GM19395 (cell line): Measurements from ENCODE around the gene PTPA.
"Not testable (repeated sequence)": the region's sequence is repeated elsewhere in the genome, so short reads cannot be mapped to it uniquely, and the experiment has no call there.

Source experiments
- ATAC-seq: cut with Tn5 transposase; IDR thresholded peaks from one replicate; pipeline ENCODE4 v1.9.1; 2021; ENCODE audit warnings: mild to moderate bottlenecking, moderate library complexity; ENCODE audit not compliant: unreplicated experiment

PTPA gene

DNA sequence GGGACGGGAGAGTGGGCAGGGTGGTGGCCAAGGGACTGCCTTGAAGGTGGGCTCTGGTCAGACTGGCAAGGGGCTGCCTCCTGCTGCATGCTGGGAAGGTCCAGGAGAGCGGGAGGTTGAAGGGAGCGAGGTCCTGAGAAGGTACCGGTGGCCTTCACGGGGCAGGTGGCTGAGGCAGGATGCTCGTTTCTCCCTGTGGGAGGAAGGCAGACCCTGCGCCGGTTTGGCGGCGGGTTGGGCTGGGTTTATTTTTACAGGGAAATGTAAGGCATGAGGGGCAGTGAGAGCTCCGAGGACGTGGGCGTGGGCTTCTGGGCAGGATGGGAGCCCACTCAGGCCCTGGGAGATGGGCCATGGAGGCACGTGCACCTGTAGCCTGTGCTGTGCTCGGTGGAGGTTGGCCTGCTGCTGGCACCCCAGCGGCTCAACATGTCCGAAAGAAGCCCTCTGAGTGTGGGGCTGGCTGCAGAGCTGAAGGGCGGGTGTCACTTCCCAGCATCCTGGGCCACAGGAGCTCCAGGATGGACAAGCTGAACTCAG is 39.5 kb downstream of the PTPA start:
- ATAC-seq: no peak

DNA sequence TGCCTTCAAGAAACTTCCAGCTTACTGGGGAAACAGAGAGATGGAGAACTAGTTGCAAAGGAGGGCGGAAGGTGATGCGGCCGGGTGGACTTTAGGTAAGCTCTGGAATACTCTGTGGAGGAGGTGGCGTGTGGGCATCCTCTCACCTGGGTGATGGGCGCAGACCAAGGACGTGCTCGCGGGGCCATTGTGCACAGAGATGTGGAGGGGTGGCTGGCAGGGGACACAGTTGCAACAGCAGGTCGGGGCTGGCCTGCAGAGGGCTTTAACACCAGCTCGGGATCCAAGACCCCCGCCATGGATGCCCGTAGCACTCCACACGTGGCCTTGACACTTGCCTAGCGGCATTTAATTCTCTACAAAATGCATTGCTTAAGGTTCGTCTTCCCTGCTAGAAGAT is 40.3 kb downstream of the PTPA start:
- ATAC-seq: no peak

DNA sequence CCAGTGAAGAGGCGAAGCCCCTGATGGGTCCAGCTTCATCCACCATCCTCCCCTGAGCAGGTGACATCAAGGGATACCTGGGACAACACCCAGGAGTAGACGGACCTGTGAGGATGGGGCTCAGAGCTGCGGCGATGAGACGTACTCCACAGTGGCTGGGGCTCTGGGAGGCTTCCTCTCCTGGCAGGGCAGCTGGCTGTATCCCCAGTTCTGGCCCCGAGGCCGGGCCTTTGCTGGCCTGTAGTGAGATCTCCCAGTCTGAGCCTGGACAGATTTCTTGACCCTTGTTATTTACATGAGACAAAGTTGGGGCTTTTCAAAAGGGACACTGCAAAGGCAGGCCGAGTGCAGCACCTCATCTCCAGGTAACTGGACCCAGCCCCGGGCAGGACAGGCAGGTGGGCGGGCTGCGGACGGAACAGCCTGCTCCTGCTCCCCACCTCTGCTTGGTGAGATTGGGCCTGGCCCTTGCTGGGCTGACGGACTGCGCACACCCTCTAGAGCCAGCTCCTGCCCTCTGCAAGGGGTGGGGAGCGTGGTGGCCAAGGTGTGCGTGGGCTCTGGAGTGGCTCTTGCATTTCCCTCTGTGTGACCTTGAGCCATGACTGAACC is 43.8 kb downstream of the PTPA start:
- no peak for ATAC-seq

DNA sequence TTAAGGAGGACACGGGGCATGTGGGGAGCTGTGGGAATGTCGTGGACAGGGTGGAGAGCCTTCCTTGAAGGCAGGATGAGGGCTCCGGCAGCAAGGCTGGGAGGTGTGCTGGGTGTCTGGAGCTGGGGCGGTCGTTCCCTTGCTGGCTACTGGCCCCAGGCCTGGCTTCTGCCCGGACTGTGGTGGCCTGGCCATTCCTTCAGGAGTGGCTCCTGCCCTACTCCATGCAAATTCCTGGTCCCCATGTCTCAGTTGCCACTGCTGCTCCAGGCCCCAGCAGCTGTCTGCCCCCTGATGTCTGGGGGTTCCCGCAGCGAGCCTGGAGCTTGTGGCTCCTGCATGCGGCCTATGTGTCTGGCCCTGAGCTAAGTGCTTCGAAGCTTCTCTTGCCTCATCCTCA is 44.9 kb downstream of the PTPA start:
- no peak for ATAC-seq

DNA sequence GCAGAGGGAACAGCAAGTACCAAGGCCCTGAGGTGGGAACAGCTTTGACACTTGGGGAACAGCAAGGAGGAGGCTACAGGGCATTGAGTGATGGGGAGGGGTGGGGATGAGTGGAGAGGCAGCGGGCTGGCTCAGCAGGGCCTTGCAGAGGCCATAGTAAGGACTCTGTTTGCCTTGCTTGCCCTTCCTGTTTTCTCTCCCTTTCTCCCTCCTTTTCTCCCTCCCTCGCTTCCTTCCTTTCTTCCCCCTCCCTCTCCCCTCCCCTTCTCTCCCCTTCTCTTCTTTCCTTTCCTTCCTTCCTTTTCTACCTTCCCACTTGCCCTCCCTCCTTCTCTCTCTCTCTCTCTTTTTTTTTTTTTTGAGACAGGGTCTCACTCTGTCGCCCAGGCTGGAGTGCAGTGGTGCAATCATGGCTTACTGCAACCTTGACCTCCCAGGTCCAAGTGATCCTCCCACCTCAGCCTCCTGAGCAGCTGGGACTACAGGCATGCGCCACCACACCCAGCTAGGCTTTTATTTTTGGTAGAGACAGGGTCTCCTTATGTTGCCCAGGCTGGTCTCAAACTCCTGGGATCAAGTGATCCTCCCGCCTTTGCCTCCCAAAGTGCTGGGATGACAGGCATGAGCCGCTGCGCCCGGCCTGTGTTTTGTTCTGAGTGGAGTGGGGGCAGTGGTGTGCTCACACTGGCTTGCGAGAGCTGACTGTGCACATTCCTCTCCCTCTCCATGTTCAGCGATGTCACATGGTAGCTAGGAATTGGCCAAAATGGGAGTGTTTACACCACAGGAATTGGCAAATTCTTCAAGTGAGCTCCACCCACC is 49.7 kb downstream of the PTPA start:
- ATAC-seq: no peak

DNA sequence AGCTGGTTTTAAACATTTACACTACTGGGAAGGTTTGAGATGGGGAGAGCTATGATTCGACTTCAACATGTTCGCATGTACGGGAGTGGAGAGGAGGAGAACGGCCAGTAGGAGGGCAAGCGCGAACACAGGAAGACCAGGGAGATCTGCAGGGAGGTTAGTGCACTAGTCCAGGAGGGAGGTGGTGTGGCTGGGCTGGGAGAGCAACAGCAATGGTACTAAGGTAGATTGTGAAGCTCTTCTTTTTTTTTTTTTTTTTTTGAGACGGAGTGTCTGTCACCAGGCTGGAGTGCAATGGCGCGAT is 50.3 kb downstream of the PTPA start:
- no peak for ATAC-seq

DNA sequence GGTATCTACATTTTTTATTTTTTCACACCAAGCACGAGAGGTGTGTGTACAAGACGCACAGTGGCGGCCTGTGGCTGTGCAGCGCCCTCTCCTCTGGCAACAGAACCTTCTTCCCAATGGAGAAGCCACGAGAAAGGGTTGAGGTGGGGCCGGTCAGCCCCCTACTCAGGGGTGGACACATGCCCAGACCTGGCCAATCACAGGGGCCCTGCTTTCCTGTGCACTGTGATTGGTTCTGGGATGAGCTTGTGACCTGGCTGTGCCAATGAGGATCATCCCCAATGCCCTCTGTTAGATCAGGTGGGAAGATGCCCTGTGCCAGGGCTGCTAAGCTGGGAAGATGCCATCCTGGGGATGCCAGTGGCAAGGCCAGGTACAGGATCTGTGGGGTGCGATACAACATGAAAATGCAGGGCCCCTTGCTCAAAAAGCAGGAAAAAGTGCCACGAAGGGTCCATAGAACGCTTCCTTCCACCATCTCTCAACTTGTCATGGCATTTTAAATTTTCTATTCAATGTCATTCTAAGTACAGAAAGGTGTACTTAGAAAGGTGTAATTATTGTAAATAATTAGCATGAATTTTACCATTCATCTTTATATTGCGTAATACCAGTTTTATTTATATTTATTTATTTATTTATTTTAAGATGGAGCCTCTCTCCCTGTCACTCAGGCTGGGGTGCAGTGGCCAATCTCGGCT is 51.4 kb downstream of the PTPA start:
- ATAC-seq: no peak

DNA sequence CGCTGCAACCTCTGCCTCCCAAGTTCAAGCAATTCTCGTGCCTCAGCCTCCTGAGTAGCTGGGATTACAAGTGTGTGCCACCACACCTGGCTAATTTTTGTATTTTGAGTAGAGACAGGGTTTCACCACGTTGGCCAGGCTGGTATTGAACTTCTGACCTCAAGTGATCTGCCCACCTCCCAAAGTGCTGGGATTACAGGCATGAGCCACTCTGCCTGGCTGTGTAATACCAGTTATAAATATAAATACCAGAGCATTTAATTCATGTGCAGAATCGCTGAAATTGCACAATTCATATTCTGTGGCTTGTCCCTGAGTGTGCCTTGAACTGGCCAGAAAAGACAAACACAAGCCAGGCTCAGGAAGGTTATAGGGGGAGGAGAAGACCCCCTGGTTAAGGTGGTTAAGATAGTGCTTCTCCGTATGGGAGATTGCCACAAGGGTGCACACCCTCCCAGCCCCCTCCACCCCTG is 52.0 kb downstream of the PTPA start:
- ATAC-seq: not testable (repeated sequence)

DNA sequence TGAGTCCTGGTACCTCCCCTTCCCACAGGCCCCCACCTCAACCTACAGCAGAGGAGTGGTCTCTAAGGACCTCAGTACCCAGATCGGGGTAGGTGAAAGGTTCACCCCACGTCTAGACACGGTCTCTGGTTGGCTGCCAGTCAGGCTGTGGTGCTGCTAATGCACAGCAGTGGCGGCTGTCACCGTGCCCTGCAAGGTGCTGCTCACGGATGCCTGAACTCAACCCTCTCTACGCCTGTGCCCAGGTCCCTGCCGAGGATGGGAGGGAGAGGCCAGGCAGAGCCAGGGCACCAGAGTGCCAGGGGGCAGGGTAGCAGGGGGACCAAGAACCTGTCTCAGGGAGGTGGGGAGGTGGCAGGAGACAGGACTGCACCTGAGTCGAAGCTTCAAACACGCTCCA is 52.5 kb downstream of the PTPA start:
- ATAC-seq: no peak

DNA sequence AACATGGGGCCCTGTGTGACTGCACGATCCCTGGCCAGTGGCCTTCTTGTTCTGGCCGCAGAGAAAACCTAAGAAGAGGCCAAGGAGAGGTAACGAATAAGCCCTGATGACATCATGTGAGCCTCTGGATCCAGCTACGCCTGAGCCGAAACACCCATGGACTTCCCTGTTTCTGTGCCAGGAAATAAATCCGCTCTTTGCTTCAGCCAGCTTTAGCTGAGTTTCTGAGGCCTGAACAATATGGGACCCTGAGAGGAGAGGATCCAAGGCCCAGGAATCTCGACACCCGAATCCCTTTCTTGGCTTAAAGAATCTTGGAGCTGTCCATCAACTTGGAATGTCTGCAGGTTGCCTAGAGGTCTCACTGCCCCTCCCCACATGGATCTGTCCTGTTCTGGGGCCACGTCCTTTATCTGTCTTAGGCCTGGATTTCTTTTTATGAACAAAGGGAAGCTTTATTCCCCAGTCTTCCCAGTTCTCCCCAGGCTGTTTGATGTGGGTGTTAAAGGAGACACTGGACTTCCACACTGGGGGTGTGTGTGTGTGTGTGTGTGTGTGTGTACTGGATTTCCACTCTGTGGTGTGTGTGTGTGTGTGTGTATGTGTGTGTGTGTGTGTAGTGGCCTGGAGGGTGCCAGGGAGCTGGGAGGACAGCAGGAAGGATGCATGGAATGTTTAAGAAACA is 53.2 kb downstream of the PTPA start:
- no peak for ATAC-seq

DNA sequence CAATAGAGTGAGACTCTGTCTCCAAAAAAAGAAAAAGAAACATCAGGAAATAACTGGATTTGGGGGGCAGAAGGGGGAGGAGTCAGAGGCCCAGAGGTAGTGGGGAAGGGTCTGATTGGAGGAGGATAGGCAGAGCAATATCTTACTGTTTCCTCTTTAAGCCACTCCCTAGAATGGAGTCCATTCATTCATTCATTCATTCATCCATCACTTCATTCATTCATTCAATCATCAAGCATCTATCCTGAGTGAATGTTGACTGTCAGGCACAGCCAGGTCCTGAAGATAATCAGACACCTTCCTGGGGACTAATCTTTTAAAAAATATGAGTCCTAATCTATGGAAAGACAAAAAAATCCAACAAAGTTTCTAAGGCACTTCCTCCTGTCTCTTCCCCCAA is 54.0 kb downstream of the PTPA start:
- ATAC-seq: no peak

DNA sequence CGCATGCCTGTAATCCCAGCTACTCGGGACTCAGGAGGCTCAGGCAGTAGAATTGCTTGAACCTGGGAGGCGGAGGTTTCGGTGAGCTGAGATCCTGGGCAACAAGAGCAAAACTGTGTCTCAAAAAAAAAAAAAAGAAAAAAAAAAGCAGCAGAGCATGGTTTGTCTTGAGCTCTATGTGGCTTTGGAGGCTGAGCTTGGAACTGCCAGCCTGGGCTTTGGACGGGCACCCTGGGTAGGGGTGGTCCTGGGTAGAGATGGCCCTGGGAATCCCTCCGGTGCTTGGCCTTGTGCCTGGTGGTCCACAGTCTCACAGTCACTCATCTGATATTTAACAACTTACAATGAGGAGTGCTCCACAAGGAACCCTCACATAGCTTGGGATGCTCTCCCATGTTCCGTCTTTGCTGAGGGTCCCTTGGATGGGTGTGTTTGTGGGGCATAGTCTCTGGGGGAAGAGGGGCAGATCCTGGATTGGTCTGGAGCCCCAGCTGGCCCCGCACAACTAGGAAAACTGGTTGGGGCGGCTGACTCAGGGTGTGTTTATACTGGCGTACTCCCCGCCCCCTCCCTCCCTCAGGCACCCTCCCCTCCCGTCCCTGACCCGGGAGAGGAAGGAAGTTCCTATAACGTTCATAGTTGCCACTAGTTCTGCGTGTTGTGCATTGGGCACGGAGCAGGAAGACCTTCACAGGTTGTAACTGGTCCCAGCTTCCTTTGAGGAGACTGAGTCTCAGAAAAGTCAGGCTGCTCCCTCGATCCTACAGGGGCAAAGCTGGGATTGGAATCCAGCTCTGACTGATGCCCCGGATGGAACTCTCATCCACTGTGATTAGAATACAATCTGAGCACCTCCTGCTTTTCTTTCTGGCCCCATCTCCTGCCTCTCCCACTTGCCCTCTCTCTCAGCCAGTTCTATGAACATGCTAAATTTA is 55.7 kb downstream of the PTPA start:
- ATAC-seq: no peak

DNA sequence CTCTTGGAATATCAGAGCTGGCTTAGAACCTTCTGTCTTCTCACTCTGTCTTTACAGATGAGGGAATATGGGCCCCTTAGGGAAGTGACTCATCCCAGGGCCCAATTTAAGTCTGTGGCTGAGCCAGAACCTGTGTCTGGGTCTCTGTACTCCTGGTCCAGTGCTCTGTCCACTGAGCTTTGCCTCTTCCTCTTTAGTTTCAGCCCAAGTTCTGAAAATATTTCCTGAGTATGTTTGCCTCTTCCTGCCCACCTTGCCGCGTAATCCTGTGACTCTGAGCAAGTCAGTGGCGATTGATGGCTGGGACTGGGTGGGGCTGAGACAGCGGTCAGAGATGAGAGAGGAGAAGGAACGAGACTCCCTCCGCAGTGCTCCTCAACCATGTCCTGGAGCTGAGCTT is 59.0 kb downstream of the PTPA start:
- no peak for ATAC-seq

DNA sequence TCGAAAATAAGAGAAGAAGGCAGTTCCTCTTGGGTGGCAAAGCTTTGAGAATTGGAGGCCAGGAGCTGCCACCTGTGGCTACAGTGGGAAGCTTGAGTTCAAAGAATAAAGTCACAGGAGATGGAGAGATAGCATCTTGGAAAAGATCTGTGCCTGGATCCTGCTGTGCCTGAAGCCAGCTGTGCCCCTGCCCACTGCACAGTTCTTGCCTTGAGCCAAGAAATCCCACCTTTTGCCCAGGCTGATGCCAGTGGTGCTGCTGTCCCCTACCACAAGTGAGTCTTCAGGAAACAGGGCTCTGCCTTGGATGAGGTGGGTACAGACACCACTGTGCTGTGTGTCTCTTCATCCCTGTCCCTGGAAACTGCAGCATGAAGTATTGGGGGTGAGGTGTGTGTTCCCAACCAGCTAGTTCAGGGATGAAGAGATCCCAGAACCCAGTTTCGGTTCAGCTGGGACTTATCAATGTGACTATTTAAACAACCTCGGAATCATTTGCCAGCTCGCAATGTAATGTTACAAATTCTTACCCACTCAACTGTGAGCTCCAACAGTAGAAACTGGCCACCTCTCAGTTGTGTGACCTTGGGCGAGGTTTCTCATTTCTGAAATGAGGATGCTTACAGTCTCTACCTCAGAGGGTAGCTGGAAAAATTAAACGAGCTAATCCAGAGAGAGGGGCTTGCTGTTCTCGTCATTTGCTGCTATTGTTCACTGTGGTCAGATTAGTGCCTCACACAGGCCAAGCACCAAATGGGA is 61.0 kb downstream of the PTPA start:
- ATAC-seq: no peak

DNA sequence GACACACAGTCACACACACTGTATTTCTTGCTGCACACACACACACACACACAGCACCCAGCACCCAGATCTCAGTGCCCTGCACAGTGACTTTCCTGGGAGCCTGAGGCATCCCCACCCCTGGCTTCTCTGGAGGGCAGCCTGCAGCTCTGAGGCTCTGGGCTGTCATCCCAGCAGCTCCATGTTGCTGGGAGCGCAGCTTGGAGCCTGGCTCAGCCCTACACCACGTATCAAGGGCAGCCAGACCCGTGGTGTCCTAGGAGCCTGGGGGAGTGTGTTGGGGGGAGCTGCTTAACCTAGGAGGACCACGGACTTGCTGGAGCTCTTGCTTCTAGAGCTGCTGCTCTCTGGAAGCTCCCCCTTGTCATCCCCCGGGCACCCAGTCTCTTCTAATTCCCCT is 61.6 kb downstream of the PTPA start:
- no peak for ATAC-seq

DNA sequence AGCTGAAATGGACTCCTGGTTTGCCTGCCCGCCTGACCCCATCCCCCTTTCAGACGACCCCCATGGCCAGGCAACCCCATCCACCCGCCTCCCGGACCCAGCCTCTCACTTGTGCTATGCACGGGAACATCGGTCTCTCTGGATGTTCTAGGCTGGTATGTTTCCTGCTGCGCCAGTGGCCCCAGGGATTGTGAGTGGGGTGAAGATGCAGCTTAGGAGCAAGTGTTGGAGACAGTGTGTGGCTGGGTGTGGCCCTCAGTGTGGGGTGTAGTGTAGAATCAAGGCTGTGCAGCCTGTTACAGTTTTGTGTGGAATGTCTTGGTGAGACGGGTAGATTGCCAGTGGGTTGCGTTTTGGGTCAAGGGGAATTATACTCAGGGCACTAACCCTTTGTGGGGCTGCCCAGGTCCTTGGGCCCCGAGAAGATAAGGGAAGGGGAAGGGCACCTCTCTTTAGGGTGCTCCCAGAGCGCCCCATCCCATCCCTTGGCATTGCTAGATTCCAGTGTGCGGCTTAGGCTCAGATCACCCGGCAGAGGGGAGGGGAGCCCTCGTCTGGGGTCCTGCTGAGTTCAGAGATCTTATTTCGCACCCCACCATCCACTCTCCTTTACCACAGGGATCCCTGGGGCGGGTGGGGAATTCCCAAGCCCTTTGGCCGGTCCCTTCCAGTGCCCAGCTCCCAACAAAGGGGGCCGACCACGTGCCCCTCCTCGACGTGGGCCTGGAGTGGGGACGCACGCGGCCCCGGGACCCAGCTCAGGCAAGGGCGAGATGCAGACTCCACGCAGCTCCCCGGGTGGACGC is 62.3 kb downstream of the PTPA start:
- no peak for ATAC-seq

DNA sequence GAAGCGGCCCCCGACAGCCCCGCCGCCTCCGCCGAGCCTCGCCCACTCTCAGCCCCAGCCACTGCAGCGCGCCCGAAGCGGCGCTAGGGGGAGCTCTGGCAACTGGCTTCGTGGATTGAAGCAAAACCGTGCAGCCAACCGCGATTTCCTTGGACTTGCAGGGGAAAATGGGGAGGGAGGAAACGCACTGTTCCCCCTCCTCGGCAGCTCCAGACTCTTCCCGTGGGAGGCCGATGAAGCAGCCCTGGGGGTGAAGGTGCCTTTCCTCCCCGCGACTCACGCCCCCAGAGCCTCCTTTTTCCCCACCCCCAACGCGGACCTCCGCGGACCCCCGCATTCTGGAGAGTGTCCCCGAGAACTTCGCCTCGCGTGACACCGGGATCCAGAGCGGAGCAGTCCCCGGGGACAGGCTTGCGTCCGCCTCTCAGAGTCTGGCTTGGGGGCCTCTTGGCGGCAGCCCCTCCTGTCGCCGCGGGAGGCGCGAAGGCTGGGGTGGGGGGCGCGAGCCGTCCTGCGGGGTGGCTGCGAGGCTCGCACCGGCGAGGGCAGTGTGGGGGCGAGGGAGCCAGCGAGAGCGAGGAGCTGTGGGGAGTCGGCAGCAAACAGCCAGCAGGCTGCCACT is 63.0 kb downstream of the PTPA start:
- no peak for ATAC-seq
